OCI-LY7 (cell line): Measurements from ENCODE around the gene TUBB8. TPM values are rescaled to one million over a fixed set of nuclear protein-coding genes. Genes with fewer than 3 reads are reported as not detected.

ENCODE experiments used
- BruUV-seq: library from RNA; stranded (reverse); fragments of 400-500 nt; replicated peaks from 2 replicates; lab custom pipeline; 2021; lab: Mats Ljungman, UMichigan
- CTCF ChIA-PET: fragments of 300-600 bp; sonication (Branson Sonifier 250); formaldehyde crosslinking; loops from one replicate; lab custom pipeline; 2022; ENCODE audit warnings: antibody characterized with exemption; ENCODE audit not compliant: unreplicated experiment; lab: Charles Lee
- POLR2A ChIA-PET: fragments of 300-600 bp; sonication (Branson Sonifier 250); formaldehyde crosslinking; loops from one replicate; lab custom pipeline; 2022; ENCODE audit warnings: antibody characterized with exemption; lab: Charles Lee
- DNase-seq: peaks from one replicate; pipeline ENCODE4 v3.0.0-alpha.2; 2015; ENCODE audit warnings: low spot score
- H2AFZ ChIP-seq: fragments of 200-600 bp; sonication (generic), shearing (Covaris generic); 2 replicates; pipeline ENCODE4 v1.6.1; 2014; ENCODE audit warnings: mild to moderate bottlenecking, antibody characterized with exemption, low read length, moderate library complexity
- H3K27ac ChIP-seq: fragments of 200-600 bp; sonication (generic); 2 replicates; pipeline ENCODE4 v1.5.1; 2014; ENCODE audit warnings: mixed run types, low read depth, mild to moderate bottlenecking, moderate library complexity, low read length, inconsistent platforms; ENCODE audit not compliant: poor library complexity, severe bottlenecking
- H3K36me3 ChIP-seq: fragments of 200-600 bp; sonication (generic); 2 replicates; pipeline ENCODE4 v1.6.1; 2014; ENCODE audit warnings: mild to moderate bottlenecking, antibody characterized with exemption, low read length, moderate library complexity, mixed read lengths; ENCODE audit not compliant: insufficient read depth
- H3K4me1 ChIP-seq: fragments of 200-600 bp; sonication (generic); 2 replicates; pipeline ENCODE4 v1.5.1; 2014; ENCODE audit warnings: mild to moderate bottlenecking, low read length; ENCODE audit not compliant: insufficient read depth, poor library complexity, severe bottlenecking
- H3K4me2 ChIP-seq: fragments of 200-600 bp; sonication (generic); 2 replicates; pipeline ENCODE4 v1.6.1; 2014; ENCODE audit warnings: mild to moderate bottlenecking, low read length
- H3K4me3 ChIP-seq: fragments of 200-600 bp; sonication (generic); 2 replicates; pipeline ENCODE4 v1.5.1; 2014; ENCODE audit warnings: mild to moderate bottlenecking, low read depth, low read length; ENCODE audit not compliant: poor library complexity, severe bottlenecking
- H3K79me2 ChIP-seq: fragments of 200-600 bp; sonication (generic); 2 replicates; pipeline ENCODE4 v1.6.1; 2016; ENCODE audit warnings: low read depth, mild to moderate bottlenecking, low read length, moderate library complexity, mixed read lengths; ENCODE audit not compliant: insufficient read depth
- H3K9me2 ChIP-seq: fragments of 200-600 bp; sonication (generic); 2 replicates; pipeline ENCODE4 v1.6.1; 2016; ENCODE audit warnings: mild to moderate bottlenecking, low read length, mixed read lengths; ENCODE audit not compliant: insufficient read depth
- H3K9me3 ChIP-seq: fragments of 200-600 bp; sonication (generic); 2 replicates; pipeline ENCODE4 v1.6.1; 2014; ENCODE audit warnings: mild to moderate bottlenecking, mixed run types, low read length, mixed read lengths
- H4K20me1 ChIP-seq: fragments of 200-600 bp; sonication (generic); 2 replicates; pipeline ENCODE4 v1.6.1; 2014; ENCODE audit warnings: mild to moderate bottlenecking, antibody characterized with exemption, low read length, moderate library complexity, mixed read lengths; ENCODE audit not compliant: insufficient read depth
- EZH2phosphoT487 ChIP-seq: fragments of 200-600 bp; sonication (generic); IDR thresholded peaks from 2 replicates; pipeline ENCODE4 v1.6.1; 2018; ENCODE audit warnings: low read depth, borderline replicate concordance, mild to moderate bottlenecking, mixed run types, antibody characterized with exemption, low read length, moderate library complexity, mixed read lengths
- intact Hi-C: fragments of 100-400 bp; cut with micrococcal nuclease; formaldehyde crosslinking; loops from one replicate; pipeline ENCODE4 v1.10.0; 2022; ENCODE audit not compliant: unreplicated experiment
- total RNA-seq, 2 experiments: library from RNA; depleted of rRNA in 1 of 2; stranded (reverse); fragments of >200 nt in 1 of 2; shearing (Covaris generic) in 1 of 2; gene quantifications; 2 replicates each; pipeline ENCODE4 v1.2.3, GENCODE V29; 2014 to 2022
- TF ChIP-seq, protein P1 (sequence below): fragments of 200-600 bp; sonication (generic); conservative IDR thresholded peaks from 2 replicates; pipeline ENCODE4 v1.5.1; 2014; ENCODE audit warnings: mild to moderate bottlenecking, antibody characterized with exemption, low read length, moderate library complexity, mixed read lengths

TUBB8 gene
- total RNA-seq, 2 experiments from 2014 or later: not detected

DNA sequence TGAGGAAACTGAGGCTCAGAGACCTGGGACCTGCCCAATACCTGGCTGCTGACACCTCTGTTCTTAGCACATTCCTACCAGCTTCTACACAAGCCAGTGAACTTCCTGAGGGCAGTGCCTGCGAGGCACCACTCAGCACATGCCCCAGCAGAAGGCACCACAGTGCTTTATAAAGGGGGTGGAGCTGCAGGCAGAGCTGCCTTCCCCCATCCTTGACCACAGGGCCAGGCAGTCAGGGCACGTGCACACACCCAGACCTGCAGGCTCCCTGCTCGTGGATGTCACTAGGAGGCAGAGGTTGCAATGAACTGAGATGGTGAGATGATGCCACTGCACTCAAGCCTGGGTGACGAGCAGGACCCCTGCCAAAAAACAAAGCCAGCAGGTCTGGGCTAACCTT lies 39.2 kb upstream of the TUBB8 start:
- TF ChIP-seq, protein P1, sequence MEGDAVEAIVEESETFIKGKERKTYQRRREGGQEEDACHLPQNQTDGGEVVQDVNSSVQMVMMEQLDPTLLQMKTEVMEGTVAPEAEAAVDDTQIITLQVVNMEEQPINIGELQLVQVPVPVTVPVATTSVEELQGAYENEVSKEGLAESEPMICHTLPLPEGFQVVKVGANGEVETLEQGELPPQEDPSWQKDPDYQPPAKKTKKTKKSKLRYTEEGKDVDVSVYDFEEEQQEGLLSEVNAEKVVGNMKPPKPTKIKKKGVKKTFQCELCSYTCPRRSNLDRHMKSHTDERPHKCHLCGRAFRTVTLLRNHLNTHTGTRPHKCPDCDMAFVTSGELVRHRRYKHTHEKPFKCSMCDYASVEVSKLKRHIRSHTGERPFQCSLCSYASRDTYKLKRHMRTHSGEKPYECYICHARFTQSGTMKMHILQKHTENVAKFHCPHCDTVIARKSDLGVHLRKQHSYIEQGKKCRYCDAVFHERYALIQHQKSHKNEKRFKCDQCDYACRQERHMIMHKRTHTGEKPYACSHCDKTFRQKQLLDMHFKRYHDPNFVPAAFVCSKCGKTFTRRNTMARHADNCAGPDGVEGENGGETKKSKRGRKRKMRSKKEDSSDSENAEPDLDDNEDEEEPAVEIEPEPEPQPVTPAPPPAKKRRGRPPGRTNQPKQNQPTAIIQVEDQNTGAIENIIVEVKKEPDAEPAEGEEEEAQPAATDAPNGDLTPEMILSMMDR: no peak
- TF ChIP-seq EZH2phosphoT487: no peak
- ChIA-PET POLR2A (no interaction called here), CTCF (no interaction called here)
- intact Hi-C loops: no loop called here
- Histone ChIP-seq H3K9me3 (no peaks in the 10 kb centered on the region), H4K20me1 (no peaks in the 10 kb centered on the region), H3K4me3 (no peak overlapping the region), H3K4me2 (no peak overlapping the region), H3K27ac (no peak overlapping the region), H3K4me1 (no peaks in the 10 kb centered on the region), H3K9me2 (no peaks in the 10 kb centered on the region), H3K79me2 (no peaks in the 10 kb centered on the region), H2AFZ (no peak overlapping the region), H3K36me3 (no peaks in the 10 kb centered on the region)
- no TSS peak for BruUV-seq
- DNase-seq: no peak

DNA sequence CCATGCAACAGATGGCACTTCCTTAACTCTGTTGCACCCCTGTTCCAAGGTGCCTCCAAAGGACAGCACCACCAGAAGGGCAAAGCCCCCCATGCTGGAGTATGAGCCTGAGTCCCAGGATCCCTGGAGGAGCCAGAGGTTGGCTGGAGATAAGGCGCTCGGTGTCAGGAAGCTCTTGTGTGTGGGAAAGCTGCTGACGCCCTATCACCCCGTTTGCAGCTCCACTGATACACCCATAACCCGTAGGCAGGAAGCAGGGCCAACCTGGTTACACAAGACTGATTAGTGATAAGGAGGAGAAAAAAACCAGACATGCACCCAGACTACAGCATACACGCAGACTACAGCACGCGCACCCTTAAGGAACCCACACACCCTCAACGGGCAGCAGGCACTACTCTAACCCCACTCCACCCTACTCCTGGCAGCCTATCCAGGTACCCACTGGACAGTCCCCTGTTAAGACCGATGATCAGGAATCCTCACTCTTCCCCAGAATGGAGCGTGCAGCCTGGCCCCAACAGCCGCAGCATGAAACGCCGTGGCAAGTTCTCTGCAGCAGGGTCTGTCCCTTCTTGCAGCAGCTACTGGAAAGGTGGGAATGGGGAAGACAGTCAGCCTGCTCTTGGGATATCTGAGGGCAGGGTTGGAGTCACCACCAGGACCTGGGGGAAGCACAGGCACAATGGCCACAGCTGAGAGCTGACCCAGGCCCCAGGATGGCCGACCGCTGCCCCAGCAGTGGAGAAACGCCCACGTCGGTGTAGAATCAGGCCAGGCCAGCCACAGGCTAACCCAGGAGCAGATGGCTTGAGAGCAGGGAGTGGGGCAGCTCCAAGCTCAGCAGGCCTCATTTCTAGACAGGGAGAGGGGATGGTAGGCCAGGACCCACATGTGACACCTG lies 38.3 kb upstream of the TUBB8 start:
- ChIA-PET POLR2A (no interaction called here), CTCF (no interaction called here)
- no peak overlapping the region for H3K27ac ChIP-seq
- no TSS peak for BruUV-seq
- no peaks in the 10 kb centered on the region for H3K9me3 ChIP-seq
- H3K4me2 ChIP-seq: no peak overlapping the region
- TF ChIP-seq EZH2phosphoT487: no peak
- TF ChIP-seq, protein P1: no peak
- no peaks in the 10 kb centered on the region for H4K20me1 ChIP-seq
- DNase-seq: no peak
- H2AFZ ChIP-seq: no peak overlapping the region
- H3K36me3 ChIP-seq: no peaks in the 10 kb centered on the region
- intact Hi-C loops: no loop called here
- H3K4me3 ChIP-seq: no peak overlapping the region
- H3K4me1 ChIP-seq: no peaks in the 10 kb centered on the region
- H3K9me2 ChIP-seq: no peaks in the 10 kb centered on the region
- no peaks in the 10 kb centered on the region for H3K79me2 ChIP-seq

DNA sequence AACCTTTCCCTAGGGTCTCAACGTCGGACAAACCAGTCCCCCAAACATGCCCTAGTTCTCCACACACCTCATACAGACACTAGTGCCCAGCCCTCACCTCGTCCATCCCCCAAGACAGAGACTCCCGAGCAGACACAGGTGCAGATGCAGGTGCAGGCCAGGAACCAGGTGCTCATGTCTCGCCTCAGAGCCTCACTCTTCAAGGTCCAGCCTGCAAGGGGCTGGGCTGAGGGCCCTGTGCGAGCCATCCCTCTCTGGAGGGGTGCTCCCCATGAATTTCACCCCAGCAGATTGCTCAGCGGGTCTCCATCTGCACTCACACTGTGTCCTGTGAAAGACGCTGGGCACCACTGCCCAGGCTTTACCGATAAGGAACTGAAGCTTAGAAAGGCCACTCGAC lies 36.9 kb upstream of the TUBB8 start:
- no peaks in the 10 kb centered on the region for H3K9me3 ChIP-seq
- no peak overlapping the region for H3K27ac ChIP-seq
- H3K79me2 ChIP-seq: no peaks in the 10 kb centered on the region
- no peak overlapping the region for H3K4me2 ChIP-seq
- ChIA-PET POLR2A (no interaction called here), CTCF (no interaction called here)
- no peak for DNase-seq
- no TSS peak for BruUV-seq
- H3K9me2 ChIP-seq: no peaks in the 10 kb centered on the region
- H3K36me3 ChIP-seq: no peaks in the 10 kb centered on the region
- no peak overlapping the region for H3K4me3 ChIP-seq
- no peak overlapping the region for H2AFZ ChIP-seq
- H4K20me1 ChIP-seq: no peaks in the 10 kb centered on the region
- H3K4me1 ChIP-seq: no peaks in the 10 kb centered on the region
- intact Hi-C loops: no loop called here
- TF ChIP-seq EZH2phosphoT487: no peak
- TF ChIP-seq, protein P1: no peak
